A549 (cell line): ENCODE results near the gene ZSCAN10.

Experiments
- BHLHE40 ChIP-seq: IDR thresholded peaks from 2 replicates; pipeline ENCODE4 v1.6.1; 2012; ENCODE audit warnings: low read depth, low read length, inconsistent platforms
- EP300 ChIP-seq, 2 experiments: fragments of >200 bp; sonication (Bioruptor Twin); formaldehyde crosslinking; IDR thresholded peaks; 2 replicates in 1 of 2; 3 replicates in 1 of 2; pipeline ENCODE4 v1.6.1; 2016 to 2017
- ESRRA ChIP-seq: fragments of 150-350 bp; IDR thresholded peaks from 2 replicates; pipeline ENCODE4 v1.6.1; 2014; ENCODE audit warnings: mild to moderate bottlenecking, low read length, borderline replicate concordance
- HOXA7 ChIP-seq: fragments of 250-450 bp; sonication (Bioruptor Pico); IDR thresholded peaks from 2 replicates; pipeline ENCODE4 v1.5.0; 2020; ENCODE audit warnings: mild to moderate bottlenecking, moderate library complexity
- POLR2A ChIP-seq: IDR thresholded peaks from 2 replicates; pipeline ENCODE4 v1.6.1; 2012; ENCODE audit warnings: mild to moderate bottlenecking, low read length
- RAD21 ChIP-seq, 2 experiments: fragments of >200 bp in 1 of 2; sonication (Bioruptor Twin) in 1 of 2; formaldehyde crosslinking in 1 of 2; IDR thresholded peaks in 1 of 2; conservative IDR thresholded peaks in 1 of 2; 2 replicates in 1 of 2; 3 replicates in 1 of 2; pipeline ENCODE4 v1.6.1; 2012 to 2018; ENCODE audit warnings: inconsistent platforms in 1 of 2
- TF ChIP-seq, protein P1 (sequence below): fragments of >200 bp; sonication (Bioruptor Twin); formaldehyde crosslinking; IDR thresholded peaks from 3 replicates; pipeline ENCODE4 v1.5.1; 2016

DNA sequence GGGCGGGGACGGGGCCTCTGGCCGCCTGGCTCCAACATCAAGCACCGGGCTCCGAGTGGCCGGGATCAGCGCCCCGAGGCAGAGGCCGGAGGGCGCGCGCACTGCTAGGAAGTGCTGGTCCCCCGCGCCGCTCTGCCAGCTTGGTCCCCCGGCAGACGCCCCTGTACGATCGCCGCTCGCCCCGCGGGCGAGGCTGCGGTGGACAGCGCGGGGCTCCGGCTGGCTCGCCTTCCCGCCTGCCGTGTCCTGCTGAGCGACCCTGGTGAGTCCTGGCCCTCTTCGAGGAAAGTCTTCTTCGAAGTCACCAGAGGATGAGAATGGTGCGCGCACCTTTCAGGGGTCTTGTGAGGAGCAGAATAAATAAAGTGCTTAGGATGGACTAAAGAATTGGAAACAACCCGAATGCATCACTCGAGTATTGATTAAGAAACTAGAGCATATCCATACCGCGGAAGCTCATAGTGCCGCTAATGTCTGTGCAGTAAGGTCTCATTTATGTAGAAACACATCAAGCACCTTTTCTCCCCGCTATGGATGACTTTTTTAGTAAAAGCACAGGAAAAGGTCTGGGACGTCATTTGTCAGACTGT is 36.1 kb upstream of the ZSCAN10 start:
- peak; percentile 70 for TF ChIP-seq POLR2A
- TF ChIP-seq HOXA7: no peak
- TF ChIP-seq, protein P1, sequence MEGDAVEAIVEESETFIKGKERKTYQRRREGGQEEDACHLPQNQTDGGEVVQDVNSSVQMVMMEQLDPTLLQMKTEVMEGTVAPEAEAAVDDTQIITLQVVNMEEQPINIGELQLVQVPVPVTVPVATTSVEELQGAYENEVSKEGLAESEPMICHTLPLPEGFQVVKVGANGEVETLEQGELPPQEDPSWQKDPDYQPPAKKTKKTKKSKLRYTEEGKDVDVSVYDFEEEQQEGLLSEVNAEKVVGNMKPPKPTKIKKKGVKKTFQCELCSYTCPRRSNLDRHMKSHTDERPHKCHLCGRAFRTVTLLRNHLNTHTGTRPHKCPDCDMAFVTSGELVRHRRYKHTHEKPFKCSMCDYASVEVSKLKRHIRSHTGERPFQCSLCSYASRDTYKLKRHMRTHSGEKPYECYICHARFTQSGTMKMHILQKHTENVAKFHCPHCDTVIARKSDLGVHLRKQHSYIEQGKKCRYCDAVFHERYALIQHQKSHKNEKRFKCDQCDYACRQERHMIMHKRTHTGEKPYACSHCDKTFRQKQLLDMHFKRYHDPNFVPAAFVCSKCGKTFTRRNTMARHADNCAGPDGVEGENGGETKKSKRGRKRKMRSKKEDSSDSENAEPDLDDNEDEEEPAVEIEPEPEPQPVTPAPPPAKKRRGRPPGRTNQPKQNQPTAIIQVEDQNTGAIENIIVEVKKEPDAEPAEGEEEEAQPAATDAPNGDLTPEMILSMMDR: no peak
- TF ChIP-seq EP300 (IDR thresholded peaks at IDR 0.05): no peak
- TF ChIP-seq RAD21 (conservative IDR thresholded peaks at IDR 0.05 in 1 of 2, IDR thresholded peaks at IDR 0.05 in 1 of 2): no peak
- TF ChIP-seq BHLHE40: no peak
- no peak for TF ChIP-seq ESRRA
